Stimulated activated CD4-positive, alpha-beta T cell treated with anti-CD3 and anti-CD28 coated beads, Interleukin-1b, Interleukin-23, amount 100 ng/mL, for 4 hours (primary cell): ENCODE data around the gene SRMS.
"Not testable (repeated sequence)": the region's sequence is repeated elsewhere in the genome, so short reads cannot be mapped to it uniquely, and the experiment has no call there.

Experiments
- DNase-seq, 2 donors: peaks; one replicate each; pipeline ENCODE4 v3.0.0-alpha.2; 2020; ENCODE audit warnings: low read depth in 2 of 2

SRMS gene

GRCh38 chr20:63522091-63522868 lies 25.3 kb downstream of the SRMS start:
- no peak for DNase-seq

- no peak for DNase-seq
Measured at GRCh38 chr20:63521602-63522001, 25.9 kb downstream of the SRMS start.

GRCh38 chr20:63520934-63521601 lies 26.5 kb downstream of the SRMS start:
- DNase-seq = peak; percentile 52 to 64

- peak; percentile 80 to 88 for DNase-seq
Measured at GRCh38 chr20:63520504-63520933, 27.0 kb downstream of the SRMS start, which contains the start of gene PPDPF. PPDPF (plus strand) TSS chr20:63520765; CDS start chr20:63521309, 544 bp downstream.

DNA sequence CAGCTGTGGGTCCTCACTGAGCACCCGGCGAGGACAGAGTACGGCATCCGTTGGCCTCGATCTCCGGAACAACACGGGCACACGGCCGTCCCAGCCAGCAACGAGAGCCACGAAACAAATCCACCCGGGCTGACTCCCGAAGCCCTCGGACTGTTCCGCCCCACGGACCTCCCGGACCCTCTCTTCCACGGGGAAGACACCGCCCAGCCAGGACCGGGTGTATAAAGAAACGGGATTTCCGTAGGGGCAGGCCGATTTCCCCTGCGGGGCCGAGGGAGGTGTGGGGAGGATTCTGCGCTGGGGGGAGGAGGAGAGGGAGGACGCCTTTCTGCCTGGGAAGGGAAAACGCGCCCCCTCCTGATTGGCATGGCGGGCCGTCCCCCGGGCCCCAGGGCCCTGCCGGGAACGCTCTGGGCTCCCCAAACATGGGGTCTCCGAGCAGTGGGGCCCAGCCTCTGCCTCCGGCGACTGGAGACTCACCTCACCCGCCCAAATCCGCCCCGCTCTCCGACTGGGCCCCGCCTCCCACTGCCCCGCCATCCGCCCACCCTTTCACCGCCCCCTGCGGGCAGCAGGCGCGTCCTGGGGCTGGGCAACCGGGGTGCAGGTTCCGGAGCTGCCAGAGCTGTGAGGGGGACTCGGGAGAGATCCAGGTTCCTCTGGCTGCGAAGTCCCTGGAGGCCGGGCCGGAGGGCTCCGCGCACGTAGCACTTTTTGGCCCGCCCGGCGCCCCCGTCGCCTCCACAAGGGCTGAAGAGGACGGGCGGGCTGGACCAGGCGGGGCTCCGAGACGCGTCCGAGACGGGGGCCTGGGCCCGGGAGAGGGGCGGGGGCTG lies 27.7 kb downstream of the SRMS start:
- DNase-seq = peak in 1 of 2 donors; percentile 51

DNA sequence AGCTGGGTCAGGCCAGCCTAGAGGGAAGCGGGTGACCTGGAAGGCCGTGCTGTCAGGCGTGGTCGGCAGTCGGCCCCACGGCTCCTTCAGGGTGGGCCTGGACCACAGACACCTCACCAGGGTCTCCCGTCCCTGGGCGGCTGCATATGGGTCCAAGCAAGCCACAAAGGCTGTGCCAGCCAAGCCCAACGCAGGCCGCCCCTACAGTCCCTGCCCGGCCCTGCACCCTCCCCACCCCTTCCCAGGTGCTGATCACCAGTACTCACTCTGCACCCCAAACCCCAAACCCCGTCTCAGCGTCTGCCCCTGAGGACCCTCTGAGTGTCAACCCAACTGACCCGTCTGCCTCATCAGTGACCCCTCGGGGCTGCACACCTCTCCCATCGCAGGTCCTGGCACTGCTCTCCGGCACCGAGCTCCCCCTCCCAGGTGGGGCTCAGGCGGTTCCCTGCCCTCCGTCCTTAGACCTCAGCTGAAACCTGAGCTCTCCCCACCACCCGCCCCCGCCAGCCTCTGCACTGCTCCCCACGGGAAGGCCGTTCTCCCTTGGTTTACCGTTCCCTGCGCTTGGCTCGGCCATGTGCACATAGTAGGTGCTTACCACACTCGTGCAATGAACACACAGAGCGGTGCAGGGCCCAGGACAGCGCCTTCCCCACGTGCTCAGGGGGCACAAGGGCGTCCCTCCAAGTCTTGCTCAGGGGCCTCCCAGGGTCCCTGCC lies 28.4 kb downstream of the SRMS start:
- DNase-seq = no peak

DNA sequence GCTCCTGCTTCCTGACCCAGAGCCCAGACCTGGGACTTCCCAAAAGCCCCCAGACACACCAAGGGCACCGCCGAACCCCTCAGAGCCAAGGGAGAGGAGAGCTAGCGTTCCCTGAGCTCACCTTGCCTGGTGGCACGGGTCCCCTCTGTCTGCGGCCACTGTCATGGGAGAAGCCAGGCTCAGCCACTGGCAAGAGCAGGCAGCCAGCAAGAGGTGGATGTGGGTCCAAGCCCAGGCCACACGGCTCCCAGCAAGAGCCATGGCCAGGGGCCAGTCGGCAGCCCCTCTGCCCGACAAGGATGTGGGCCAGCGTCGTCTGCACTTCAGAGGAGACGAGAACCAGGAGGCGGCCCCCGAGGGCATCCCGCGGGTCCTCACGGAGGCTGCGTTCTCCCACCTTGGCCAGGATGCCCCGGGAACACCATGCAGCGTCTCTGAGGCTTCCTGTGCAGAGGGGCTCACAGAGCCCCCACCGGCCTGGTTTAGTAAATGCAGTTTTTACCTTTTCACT lies 29.1 kb downstream of the SRMS start:
- no peak for DNase-seq

GRCh38 chr20:63517376-63518309 lies 29.9 kb downstream of the SRMS start:
- no peak for DNase-seq

DNA sequence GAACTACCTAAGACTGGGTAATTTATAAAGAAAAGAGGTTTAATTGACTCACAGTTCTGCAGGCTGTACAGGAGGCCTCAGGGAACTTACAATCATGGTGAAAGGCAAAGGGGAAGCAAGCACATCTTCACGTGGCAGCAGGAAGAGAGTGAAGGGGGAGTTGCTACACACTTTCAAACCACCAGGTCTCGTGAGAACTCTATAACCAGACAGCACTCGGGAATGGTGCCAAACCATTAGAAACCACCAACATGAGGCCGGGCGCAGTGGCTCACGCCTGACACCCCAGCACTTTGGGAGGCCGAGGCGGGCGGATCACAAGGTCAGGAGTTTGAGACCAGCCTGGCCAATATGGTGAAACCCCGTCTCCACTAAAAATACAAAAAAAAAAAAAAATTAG lies 33.0 kb downstream of the SRMS start:
- DNase-seq = not testable (repeated sequence)

- no peak for DNase-seq
Measured at GRCh38 chr20:63513207-63513606, 34.3 kb downstream of the SRMS start.

DNA sequence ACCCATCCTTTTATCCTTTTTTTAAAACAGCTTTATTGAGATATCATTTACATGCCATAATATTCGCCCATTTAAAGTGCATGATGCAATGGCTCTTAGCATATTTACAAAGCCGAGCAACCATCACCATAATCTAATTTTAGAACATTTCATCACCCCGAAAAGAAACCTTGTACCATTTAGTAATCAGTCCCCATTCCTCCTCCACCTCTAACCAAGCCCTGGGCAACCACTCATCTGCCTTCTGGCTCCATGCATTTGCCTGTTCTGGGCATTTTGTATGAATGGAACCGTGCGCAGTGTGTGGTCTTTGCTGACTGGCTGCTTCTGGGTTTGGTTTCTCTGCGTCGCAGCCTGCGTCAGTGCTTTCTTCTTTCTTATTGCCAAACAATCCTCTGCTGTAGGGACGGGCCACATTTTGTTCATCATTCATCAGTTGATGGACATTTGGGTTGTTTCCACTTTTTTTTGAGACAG lies 38.4 kb downstream of the SRMS start:
- no peak for DNase-seq

DNA sequence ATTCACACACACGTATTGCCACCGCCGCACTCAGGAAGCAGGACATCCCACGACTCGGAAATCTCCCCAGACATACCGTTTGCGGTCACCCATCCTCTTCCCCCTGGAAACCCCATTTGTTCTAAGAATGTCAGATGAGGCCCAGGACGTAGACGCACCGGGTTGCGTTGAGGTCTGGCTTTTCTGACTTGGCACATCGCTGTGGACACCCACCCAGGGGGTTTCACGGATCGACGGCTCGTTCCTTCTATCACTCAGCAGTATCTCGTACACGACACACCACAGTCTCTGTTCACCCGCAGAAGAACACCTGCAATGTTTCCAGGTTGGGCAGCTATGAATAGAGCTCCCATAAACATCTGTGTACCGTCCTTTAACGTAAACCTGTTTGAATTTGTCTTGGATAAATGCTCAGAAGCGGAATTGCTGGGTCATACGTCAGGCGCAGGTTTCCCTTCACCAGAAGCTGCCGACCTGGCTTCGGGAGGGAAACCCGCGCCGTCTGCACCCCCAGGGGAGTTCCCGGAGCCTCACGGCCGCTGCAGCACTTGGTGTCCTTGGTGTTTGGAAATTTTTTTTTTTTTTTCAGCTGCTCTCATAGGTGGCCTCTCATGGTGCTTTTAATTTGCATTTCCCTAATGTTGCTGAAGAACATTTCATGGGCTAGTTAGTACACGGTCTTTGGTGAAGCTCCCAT lies 39.3 kb downstream of the SRMS start:
- DNase-seq = no peak

DNA sequence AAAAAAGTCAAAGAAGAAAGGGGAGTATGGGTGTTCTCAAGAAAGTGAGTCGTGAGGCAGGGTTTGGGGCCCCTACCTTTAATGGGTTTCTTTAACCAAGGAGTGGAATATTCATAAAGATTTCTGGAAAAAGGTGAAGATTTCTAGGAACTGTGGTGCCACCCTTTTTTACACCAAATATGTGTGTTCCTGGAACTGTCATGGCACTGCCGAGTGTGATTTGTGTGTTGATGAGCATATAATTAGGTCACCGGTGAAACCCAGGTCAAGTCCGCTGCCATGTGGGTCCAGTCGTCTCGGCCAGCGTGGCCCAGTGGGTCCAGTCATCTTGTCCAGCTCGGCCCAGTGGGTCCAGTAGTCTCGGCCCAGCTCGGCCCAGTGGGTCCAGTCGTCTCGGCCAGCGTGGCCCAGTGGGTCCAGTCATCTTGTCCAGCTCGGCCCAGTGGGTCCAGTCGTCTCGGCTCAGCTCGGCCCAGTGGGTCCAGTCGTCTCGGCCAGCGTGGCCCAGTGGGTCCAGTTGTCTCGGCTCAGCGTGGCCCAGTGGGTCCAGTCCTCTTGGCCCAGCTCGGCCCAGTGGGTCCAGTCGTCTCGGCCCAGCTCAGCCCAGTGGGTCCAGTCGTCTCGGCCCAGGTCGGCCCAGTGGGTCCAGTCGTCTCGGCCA lies 40.3 kb downstream of the SRMS start:
- no peak for DNase-seq

GRCh38 chr20:63505723-63506122 lies 41.8 kb downstream of the SRMS start:
- no peak for DNase-seq

- DNase-seq = no peak
Measured at GRCh38 chr20:63505281-63505680, 42.3 kb downstream of the SRMS start.

DNA sequence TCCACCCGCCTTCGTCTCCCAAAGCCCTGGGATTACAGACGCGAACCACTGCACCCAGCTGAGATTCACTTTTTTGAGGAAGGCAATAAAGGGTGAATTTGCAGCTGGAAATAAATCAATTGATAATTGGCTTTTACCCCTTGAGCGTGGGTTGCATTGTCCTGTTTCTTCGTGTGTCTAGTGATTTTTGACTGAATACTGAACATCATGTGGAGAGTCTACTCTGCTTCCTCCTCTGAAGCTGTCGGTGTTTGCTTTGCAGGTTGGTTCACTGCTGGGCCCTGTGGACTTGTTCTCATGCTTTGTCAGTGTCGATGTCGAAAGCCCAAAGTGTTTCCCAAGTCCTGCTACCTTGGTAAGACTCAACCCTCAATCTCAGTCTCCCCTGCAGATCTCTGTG lies 42.9 kb downstream of the SRMS start:
- DNase-seq = no peak

DNA sequence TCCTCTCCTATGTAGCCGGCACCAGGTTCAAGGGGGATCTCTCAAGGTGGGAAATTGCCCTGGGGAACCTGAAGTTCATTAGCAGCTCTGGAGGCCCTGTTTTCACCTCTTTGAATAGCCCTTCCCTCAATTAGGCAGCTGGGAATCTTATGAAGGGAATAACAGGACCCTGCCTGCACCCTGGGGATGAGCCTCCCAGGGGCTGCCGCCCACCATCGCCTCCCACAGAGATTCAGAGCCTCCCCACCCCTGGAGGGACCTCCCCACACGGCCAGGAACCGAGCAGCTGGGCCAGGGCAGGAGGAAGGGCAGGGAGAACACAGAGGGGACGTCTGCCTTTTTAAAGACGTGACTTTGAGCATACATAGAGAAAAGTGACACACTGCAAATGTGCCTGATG lies 44.0 kb downstream of the SRMS start:
- DNase-seq = no peak

DNA sequence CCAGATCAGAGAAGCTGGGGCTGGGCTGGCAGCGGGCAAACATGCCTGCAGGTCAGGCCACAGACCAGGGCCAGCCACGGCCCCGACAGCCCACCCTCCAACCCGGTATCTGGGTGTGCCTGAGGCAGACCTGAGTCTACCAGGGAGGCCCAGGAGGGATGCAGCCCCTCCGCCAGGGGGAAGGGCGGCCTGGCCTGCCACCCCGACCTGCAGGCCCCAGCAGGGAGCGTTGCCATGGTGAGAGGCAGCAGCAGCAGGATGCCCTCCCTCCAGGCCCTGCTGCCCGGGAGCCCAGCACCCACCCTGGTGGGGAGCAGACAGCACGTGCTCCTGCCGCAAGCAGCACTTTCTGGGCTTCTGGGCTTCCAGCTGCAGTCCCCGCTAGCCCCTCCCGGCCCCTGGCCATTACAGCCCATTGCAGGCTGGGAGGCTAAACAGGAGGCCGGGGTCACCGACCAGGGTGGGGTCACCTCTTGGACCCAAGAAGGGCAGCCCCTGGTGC lies 44.8 kb downstream of the SRMS start:
- no peak for DNase-seq
